Coronary artery (tissue), 2 donors: ENCODE data around the gene DZIP1.

Source experiments
- DNase-seq: peaks from one replicate; pipeline ENCODE4 v3.0.0-alpha.2; 2017; ENCODE audit warnings: low spot score
- H3K27ac ChIP-seq, 2 donors: fragments of 200-600 bp; sonication (generic); one replicate each; pipeline ENCODE4 v1.5.1; 2016 to 2019
- H3K4me3 ChIP-seq: fragments of 200-600 bp; sonication (generic); 2 replicates; pipeline ENCODE4 v1.5.1; 2016; ENCODE audit warnings: mild to moderate bottlenecking, moderate library complexity
- CTCF ChIP-seq: fragments of 200-600 bp; sonication (generic); IDR thresholded peaks from one replicate; pipeline ENCODE4 v1.5.1; 2019; ENCODE audit warnings: antibody characterized with exemption

Gene DZIP1

GRCh38 chr13:95615539-95615938, 29.0 kb downstream of the DZIP1 start:
- no peak for TF ChIP-seq CTCF
- Histone ChIP-seq H3K27ac (no peak overlapping the region), H3K4me3 (no peak overlapping the region)
- no peak for DNase-seq

- no peak for DNase-seq
Observed at GRCh38 chr13:95614641-95615245, 29.8 kb downstream of the DZIP1 start.

GRCh38 chr13:95608640-95609323, 35.7 kb downstream of the DZIP1 start:
- no peak for TF ChIP-seq CTCF
- Histone ChIP-seq H3K27ac (no peak overlapping the region), H3K4me3 (no peak overlapping the region)
- DNase-seq, result no peak

More at GRCh38 chr13:95614641-95615245, 29.8 kb downstream of the DZIP1 start:
- H3K4me3 ChIP-seq, result no peak overlapping the region
- H3K27ac ChIP-seq, result no peak overlapping the region
- TF ChIP-seq CTCF, result no peak

GRCh38 chr13:95607366-95607765, 37.1 kb downstream of the DZIP1 start:
- Histone ChIP-seq H3K4me3 (no peak overlapping the region), H3K27ac (no peak overlapping the region)
- no peak for TF ChIP-seq CTCF
- DNase-seq, result no peak

GRCh38 chr13:95605448-95606125, 38.9 kb downstream of the DZIP1 start:
- no peak for DNase-seq
- H3K4me3 ChIP-seq, result no peak overlapping the region
- H3K27ac ChIP-seq, result no peak overlapping the region
- TF ChIP-seq CTCF, result no peak

- Histone ChIP-seq H3K27ac (no peak overlapping the region), H3K4me3 (no peak overlapping the region)
- TF ChIP-seq CTCF, result no peak
- DNase-seq, result no peak
Observed at GRCh38 chr13:95604556-95604915, 40.0 kb downstream of the DZIP1 start.
